Neural crest cell (in vitro differentiated cells): ENCODE data around the gene ARID3A. TPM values are rescaled to one million over a fixed set of nuclear protein-coding genes. Genes with fewer than 3 reads are reported as not detected.

Experiments used
- DNase-seq: peaks from one replicate; pipeline ENCODE4 v3.0.0; 2021; ENCODE audit warnings: low read depth, mixed read lengths, low spot score
- H3K27ac Mint-ChIP-seq: one replicate; pipeline ENCODE4 v1.8.0; 2021; ENCODE audit warnings: mild to moderate bottlenecking, mixed read lengths; ENCODE audit not compliant: unreplicated experiment
- H3K27me3 Mint-ChIP-seq: 2 replicates; pipeline ENCODE4 v1.8.0; 2021; ENCODE audit warnings: low read depth, mild to moderate bottlenecking, mixed read lengths
- H3K36me3 Mint-ChIP-seq: 2 replicates; pipeline ENCODE4 v1.8.0; 2021; ENCODE audit warnings: low read depth, mild to moderate bottlenecking, mixed read lengths
- H3K4me1 Mint-ChIP-seq: 2 replicates; pipeline ENCODE4 v1.8.0; 2021; ENCODE audit warnings: mixed read lengths
- H3K4me3 Mint-ChIP-seq: one replicate; pipeline ENCODE4 v1.8.0; 2021; ENCODE audit warnings: mild to moderate bottlenecking, mixed read lengths
- H3K9me3 Mint-ChIP-seq: 2 replicates; pipeline ENCODE4 v1.8.0; 2021; ENCODE audit warnings: mixed read lengths
- total RNA-seq: library from RNA; stranded (reverse); gene quantifications from 2 replicates; pipeline ENCODE4 v1.2.1, GENCODE V29; 2021
- TF ChIP-seq, protein P1 (sequence below): fragments of 200-600 bp; sonication (generic); conservative IDR thresholded peaks from 2 replicates; pipeline ENCODE4 v1.5.0; 2021; ENCODE audit warnings: antibody characterized with exemption, mild to moderate bottlenecking

The ARID3A gene
- total RNA-seq, 1 donor from 2014 or later = 48.4 TPM

DNA sequence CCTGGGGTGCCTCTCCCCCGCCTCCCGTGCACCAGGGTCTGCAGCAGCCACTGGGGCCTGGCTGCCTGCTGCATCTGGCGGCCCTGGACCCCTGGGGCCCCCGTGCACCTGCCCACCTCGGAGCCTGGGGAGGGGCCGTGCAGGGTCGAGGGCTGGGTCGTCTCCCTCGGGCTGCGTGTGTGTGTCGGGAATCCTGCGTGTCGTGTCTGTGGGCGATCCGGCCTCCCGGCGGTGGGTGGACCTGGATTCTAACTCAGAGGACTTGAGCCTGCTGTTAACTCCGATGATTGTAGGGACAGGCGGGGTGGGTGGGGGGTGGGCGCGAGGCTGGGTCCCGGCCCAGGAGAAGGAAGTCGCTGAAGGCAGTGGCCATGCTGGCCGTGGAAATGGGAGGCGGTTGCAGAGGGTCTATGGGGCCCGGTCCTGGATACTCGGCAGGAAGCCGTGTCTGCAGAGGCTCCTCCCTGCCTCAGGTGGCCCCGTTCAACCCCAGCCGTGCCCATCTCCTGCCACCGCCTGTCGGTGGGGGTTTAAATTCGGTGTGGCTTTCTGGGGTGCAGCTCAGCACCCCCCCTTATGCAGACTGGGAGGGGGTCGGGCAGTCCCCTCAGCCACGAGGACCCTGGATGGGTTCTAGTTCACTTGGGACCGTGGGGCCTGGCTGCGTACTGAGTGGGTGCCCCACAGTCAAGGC lies 48.9 kb downstream of the ARID3A start:
- TF ChIP-seq, protein P1, sequence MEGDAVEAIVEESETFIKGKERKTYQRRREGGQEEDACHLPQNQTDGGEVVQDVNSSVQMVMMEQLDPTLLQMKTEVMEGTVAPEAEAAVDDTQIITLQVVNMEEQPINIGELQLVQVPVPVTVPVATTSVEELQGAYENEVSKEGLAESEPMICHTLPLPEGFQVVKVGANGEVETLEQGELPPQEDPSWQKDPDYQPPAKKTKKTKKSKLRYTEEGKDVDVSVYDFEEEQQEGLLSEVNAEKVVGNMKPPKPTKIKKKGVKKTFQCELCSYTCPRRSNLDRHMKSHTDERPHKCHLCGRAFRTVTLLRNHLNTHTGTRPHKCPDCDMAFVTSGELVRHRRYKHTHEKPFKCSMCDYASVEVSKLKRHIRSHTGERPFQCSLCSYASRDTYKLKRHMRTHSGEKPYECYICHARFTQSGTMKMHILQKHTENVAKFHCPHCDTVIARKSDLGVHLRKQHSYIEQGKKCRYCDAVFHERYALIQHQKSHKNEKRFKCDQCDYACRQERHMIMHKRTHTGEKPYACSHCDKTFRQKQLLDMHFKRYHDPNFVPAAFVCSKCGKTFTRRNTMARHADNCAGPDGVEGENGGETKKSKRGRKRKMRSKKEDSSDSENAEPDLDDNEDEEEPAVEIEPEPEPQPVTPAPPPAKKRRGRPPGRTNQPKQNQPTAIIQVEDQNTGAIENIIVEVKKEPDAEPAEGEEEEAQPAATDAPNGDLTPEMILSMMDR = no peak
- no peak overlapping the region for H3K4me3 Mint-ChIP-seq
- H3K9me3 Mint-ChIP-seq = peaks cover 4% of the 10 kb centered on the region
- H3K27ac Mint-ChIP-seq = no peak overlapping the region
- no peaks in the 10 kb centered on the region for H3K27me3 Mint-ChIP-seq
- H3K36me3 Mint-ChIP-seq = peaks cover 10% of the 10 kb centered on the region
- no peaks in the 10 kb centered on the region for H3K4me1 Mint-ChIP-seq
- no peak for DNase-seq

DNA sequence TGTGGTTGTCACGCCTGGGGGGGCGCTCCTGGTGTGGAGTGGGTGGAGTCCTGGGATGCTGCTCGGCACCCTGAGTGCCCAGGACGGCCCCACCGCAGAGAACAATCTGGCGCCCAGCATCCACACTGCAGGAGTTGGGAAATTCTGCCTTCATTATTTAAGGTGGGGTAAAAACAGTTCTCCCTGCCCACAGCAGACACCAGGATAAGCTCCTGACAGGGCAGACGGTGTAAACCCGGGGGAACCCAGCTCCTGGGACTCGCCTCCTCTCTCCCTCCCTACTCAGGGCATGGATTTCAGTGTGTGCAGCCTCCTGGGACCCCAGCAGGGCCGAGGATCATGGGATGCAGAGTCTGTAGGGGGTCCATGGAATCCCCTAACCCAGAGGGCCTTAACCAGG lies 50.6 kb downstream of the ARID3A start:
- Mint-ChIP-seq H3K36me3 (peaks cover 4% of the 10 kb centered on the region), H3K4me1 (peaks cover 8% of the 10 kb centered on the region), H3K27me3 (peaks cover 3% of the 10 kb centered on the region), H3K9me3 (no peaks in the 10 kb centered on the region), H3K4me3 (no peak overlapping the region), H3K27ac (no peak overlapping the region)
- TF ChIP-seq, protein P1 = no peak
- no peak for DNase-seq

DNA sequence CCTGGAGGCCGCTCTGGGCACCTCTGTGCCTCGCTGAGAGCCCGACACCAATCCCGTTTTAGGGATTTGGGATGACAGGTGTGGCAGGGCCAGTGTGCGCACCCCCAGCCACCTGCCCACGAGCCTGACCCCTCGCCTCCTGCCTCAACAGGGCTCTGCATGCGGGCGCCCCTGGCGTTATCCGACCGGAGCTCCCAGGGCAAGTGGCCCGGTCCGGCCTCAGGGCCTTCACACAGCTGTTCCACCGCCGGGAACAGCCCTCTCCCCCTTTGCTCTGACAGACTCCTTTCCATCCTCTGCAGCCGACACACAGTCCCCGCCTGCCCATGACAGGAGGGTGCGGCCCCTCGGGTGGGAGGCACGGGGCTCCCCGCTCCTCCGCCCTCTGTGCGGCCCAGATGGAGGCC lies 51.2 kb downstream of the ARID3A start:
- H3K9me3 Mint-ChIP-seq = no peaks in the 10 kb centered on the region

DNA sequence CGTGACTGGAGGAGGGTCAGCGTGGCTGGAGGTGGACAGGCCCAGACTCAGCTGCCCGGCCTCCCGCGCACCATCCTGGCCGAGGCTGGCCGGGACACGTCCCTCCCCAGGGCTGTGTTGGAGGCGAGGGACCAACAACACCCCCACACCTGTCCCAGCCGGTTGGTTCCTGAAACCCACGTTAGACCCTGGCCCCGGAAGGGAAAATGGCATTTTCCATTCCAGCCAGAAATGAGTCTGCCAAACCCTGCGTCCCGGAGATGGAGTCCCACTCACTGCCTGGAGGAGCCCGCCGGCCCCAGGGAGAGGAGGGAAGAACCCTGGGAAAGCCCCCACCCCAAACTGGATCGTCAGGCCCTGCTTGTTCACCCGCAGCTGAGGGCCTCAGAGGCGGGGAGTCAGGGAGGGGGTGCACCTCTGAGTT lies 53.5 kb downstream of the ARID3A start:
- Mint-ChIP-seq H3K4me1 (peaks cover 10% of the 10 kb centered on the region), H3K36me3 (no peaks in the 10 kb centered on the region), H3K4me3 (no peak overlapping the region), H3K9me3 (no peaks in the 10 kb centered on the region), H3K27ac (no peak overlapping the region), H3K27me3 (peaks cover 3% of the 10 kb centered on the region)
- TF ChIP-seq, protein P1 = no peak
- DNase-seq = no peak

More for the DNA sequence above, 51.2 kb downstream of the ARID3A start:
- no peak overlapping the region for H3K27ac Mint-ChIP-seq
- DNase-seq = no peak
- TF ChIP-seq, protein P1 = no peak
- peaks cover 8% of the 10 kb centered on the region for H3K4me1 Mint-ChIP-seq
- peaks cover 4% of the 10 kb centered on the region for H3K36me3 Mint-ChIP-seq
- no peak overlapping the region for H3K4me3 Mint-ChIP-seq
- H3K27me3 Mint-ChIP-seq = peaks cover 3% of the 10 kb centered on the region

DNA sequence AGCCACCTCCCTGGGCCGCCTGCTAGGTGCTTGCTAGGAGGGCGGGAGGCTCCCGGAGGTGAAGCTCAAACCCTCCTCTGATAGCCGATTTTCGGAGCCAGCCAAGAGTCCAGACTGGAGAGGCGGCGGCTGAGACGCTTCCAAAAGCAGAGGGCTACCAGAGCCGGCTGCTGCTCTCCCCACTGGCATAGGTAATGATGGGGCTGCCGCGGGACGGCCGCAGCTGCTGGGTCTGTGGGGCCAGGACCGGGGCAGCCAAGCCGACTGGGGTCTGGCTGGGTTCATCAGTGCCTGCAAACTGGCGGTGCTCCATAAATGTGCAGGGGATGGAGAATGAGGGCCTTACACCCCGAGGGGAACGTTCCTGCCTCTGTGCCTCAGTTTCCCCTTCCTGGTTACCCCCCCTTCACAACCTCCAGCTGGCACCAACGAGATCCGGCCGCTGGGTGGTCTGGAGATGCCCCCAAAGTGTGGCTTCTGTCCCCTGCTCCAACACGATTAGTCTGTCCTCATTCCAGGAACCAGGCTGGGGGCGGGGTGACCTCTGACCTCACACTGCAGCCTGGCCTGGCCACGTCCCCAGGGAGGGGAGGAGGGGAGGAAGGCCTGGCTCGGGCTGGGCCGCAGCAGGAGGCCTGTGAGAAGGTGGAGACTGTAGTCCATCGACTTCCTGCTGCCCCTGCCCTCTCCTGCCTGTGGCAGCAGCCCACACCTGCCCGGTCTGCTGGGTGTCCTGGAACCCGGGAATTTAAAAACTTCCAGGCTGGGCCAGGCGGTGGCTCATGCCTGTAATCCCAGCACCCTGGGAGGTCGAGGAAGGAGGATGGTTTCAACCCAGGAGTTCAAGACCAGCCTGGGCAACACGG lies 54.5 kb downstream of the ARID3A start:
- no peaks in the 10 kb centered on the region for H3K9me3 Mint-ChIP-seq
- H3K4me3 Mint-ChIP-seq = peak overlapping the region; percentile 79
- DNase-seq = peak; percentile 80
- H3K36me3 Mint-ChIP-seq = no peaks in the 10 kb centered on the region
- peaks cover 8% of the 10 kb centered on the region for H3K27me3 Mint-ChIP-seq
- TF ChIP-seq, protein P1 = no peak
- H3K4me1 Mint-ChIP-seq = peaks cover 19% of the 10 kb centered on the region
- peak overlapping the region; percentile 84 for H3K27ac Mint-ChIP-seq
